Hematopoietic multipotent progenitor cell treated with erythropoietin and hydrocortisone succinate and interleukin-3 and kit ligand, for 6 days (in vitro differentiated cells): Measurements from ENCODE around the gene MBOAT7.
A peak's percentile ranks its signal among the peaks of the same experiment; 100 is the strongest.
"Not testable (repeated sequence)": the region's sequence is repeated elsewhere in the genome, so short reads cannot be mapped to it uniquely, and the experiment has no call there.

Experiments used
- DNase-seq: peaks from one replicate; pipeline ENCODE4 v3.0.0-alpha.2; 2015

The MBOAT7 gene

GRCh38 chr19:54189145-54189734 lies at the start of gene MBOAT7:
Gene MBOAT7, minus strand, starts transcription at chr19:54189580. Its CDS starts 1,072 bp downstream, at chr19:54188508.
- no peak for DNase-seq

DNA sequence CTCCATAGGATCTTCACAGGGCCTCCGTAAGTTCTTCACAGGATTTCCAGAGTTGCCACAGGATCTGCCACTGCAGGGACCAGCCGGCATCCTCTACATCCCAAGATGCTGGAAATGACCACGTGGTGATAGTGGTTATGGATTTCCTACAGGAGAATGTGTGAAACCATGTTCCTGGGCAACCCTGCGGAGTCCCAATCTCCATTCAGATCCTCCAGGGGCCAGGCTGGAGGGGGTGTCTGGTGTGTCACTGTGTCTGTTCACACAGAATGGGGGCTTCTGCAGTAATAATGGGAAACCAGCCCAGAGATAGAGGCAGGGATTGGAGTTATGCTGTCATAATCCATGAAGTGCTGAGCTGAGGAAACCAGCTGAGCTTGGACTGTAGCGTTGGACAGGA lies 44.6 kb upstream of the MBOAT7 start:
- no peak for DNase-seq

GRCh38 chr19:54231077-54231931 lies 41.9 kb upstream of the MBOAT7 start:
- peak; percentile 92 for DNase-seq

DNA sequence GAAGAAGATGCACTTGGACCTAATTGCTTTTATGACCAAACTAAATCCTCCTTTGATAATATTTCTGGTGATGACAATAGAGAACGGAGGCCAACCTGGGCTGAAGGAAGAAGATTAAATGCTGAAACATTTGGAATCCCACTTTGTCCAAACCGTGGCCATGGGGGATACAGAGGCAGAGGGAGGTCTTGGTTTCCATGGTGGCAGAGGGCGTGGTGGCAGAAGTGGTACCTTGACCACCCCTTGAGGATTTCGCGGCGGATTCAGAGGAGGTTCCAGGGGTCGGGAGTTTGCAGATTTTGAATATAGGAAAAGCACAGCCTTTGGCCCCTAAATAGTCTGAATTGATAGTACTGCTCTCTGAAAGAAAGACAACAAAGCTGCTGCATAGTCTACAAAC lies 40.7 kb upstream of the MBOAT7 start:
- DNase-seq = no peak

- no peak for DNase-seq
These were observed 39.8 kb upstream of the MBOAT7 start for GRCh38 chr19:54229146-54229545.

DNA sequence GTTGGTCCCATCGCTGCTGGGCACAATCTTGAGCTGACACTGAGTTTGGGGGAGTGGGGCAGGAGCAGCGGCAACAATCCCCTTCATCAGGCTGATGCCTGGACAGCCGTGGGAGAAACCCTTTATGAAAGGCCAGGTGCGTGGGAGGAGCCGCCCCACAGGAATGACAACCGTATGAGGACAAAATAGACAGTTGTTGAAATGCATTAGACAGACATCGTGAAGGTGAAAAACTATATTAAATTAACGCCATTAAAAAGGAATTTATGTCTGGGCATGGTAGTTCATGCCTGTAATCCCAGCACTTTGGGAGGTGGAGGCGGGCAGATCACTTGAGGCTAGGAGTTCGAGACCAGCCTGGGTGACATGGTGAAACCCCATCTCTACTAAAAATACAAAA lies 35.2 kb upstream of the MBOAT7 start:
- not testable (repeated sequence) for DNase-seq

GRCh38 chr19:54223937-54224281 lies 34.5 kb upstream of the MBOAT7 start:
- DNase-seq = not testable (repeated sequence)

- not testable (repeated sequence) for DNase-seq
These were observed 34.0 kb upstream of the MBOAT7 start for GRCh38 chr19:54223277-54223936.

- DNase-seq = not testable (repeated sequence)
These were observed 33.3 kb upstream of the MBOAT7 start, which contains the start of gene LILRB3 for GRCh38 chr19:54222474-54223276. Gene LILRB3, minus strand, starts transcription at chr19:54223007. Its CDS starts 31 bp downstream, at chr19:54222976.

GRCh38 chr19:54221947-54222346 lies 32.6 kb upstream of the MBOAT7 start:
- DNase-seq = not testable (repeated sequence)

- not testable (repeated sequence) for DNase-seq
These were observed 30.3 kb upstream of the MBOAT7 start for GRCh38 chr19:54219702-54220101.

DNA sequence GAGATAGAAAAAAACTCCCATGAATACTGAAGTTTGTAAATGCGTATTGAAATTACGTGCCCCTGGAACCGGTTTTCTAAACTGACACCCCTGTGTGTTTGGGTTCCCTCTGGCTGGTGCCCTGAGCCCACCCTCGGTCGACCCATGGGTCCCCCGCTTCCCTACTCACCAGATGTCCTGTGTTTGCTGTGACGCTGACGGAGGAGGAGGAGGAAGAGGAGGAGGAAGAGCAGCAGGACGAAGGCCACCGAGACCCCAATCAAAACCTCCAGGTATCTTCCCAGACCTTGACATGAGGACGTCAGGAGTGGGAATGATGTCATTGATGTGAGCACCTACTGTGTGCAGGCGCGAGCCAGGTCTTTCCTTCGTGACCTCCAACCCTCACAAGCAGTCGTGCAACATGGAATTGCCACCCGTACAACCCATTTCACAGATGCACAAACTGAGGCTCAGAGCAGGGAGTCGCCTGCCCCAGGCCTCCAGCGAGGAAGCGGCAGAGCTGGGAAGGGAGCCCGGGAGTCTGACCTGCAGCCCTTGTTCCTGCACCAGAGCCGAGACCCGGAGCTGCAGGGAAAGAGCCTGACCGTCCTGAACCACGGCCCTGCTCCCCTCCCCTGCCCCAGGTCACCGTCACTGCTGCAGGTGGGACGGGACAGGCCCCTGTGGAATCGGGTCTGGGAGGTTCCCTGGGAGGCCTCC lies 29.7 kb upstream of the MBOAT7 start:
- DNase-seq = no peak

DNA sequence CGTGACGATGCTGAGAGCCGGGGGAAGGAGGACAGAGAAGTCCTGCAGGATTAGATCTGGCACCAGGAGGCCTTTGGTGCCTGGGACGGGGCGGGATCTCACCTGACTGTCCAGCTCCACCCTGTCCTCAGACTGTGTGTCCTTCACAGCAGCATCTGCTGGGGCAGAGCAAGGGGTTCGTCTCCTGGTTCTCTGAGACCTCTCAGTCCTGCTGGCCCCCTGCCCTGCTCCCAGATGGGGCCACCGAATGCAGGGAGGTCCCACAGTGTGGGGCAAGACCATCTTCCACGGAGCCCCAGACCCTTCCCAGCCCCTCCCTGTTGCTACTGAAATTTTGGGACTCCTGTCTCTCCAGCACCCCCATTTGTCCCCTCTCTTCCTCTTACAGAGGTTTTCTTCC lies 28.9 kb upstream of the MBOAT7 start:
- DNase-seq = no peak

- DNase-seq = not testable (repeated sequence)
These were observed 28.3 kb upstream of the MBOAT7 start for GRCh38 chr19:54217517-54218247.

DNA sequence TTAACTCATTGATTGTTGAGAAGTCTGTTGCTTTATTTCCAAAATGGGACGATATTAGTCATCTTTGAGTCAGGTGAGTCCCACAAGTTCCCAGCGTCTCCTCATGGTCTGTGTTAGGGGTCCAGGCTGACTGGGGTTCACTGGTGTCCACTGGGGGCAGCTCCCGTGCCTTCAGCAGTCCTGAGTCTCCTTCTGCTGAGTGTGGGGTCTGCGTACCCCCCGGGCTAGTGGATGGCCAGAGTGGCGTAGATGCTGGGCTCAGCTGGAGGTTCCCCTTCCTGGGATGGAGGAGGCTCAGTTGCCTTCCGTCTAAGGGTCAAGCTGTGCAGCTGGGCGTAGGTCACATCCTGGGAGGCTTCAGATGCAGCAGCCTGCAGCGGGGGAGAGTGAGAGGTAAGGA lies 27.5 kb upstream of the MBOAT7 start:
- no peak for DNase-seq

GRCh38 chr19:54214734-54215133 lies 25.4 kb upstream of the MBOAT7 start:
- not testable (repeated sequence) for DNase-seq

DNA sequence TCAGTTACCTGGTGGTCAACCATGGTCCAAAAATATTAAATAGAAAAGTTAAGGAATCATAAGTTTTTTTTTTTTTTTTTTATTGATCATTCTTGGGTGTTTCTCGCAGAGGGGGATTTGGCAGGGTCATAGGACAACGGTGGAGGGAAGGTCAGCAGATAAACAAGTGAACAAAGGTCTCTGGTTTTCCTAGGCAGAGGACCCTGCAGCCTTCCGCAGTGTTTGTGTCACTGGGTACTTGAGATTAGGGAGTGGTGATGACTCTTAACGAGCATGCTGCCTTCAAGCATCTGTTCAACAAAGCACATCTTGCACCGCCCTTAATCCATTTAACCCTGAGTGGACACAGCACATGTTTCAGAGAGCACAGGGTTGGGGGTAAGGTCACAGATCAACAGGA lies 24.8 kb upstream of the MBOAT7 start:
- not testable (repeated sequence) for DNase-seq

DNA sequence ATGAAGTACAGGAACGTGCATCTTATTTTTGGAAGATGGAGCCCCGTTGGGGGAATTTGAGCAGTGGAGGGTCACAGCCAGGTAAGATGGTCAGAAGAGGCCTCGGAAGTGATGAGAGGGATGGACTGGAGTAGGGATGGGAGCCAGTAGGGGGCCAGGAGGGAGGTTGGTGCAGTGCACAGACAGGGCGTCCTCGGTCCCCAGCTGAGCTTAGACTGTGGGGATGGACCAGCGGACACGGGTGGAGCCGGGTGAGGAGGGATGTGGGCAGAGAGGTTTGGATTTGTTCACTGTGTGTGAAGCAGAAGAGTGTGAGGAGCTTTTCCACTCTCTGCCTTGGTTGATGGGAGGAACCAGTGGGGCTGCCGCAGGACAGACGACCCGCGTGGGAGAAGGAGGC lies 21.9 kb upstream of the MBOAT7 start:
- no peak for DNase-seq

DNA sequence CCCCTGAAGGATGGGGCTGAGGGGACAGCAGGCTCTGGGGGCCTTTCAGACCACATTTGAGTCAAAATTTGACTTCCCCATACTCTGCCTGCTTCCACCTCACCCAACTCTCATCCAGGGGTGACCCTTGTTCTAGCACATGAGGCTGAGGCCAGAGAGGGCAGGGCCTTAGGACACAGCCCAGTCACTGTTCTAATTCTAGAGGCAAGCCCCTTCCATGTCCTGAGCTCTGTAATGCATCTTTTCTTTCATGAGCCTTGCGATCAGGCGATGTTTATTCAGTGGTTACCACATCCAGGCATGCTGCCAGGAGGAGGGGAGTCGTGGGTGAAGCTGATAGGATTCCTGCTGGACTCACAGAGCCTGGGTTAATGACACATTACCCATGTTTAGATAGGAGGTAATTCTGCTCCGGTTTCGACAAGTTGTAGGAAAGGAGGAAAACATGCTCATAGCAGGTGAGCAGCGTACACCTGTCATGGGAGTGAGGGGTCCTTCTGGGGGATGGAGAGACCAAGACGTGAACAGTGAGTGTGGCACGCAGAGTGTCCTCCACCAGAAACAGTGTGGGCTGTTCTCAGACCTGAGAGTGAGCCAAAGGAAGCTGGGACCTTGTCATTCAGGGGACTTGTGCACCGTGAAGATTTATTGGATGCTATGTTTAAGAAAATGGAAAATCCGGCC lies 20.6 kb upstream of the MBOAT7 start:
- DNase-seq = peak; percentile 98

DNA sequence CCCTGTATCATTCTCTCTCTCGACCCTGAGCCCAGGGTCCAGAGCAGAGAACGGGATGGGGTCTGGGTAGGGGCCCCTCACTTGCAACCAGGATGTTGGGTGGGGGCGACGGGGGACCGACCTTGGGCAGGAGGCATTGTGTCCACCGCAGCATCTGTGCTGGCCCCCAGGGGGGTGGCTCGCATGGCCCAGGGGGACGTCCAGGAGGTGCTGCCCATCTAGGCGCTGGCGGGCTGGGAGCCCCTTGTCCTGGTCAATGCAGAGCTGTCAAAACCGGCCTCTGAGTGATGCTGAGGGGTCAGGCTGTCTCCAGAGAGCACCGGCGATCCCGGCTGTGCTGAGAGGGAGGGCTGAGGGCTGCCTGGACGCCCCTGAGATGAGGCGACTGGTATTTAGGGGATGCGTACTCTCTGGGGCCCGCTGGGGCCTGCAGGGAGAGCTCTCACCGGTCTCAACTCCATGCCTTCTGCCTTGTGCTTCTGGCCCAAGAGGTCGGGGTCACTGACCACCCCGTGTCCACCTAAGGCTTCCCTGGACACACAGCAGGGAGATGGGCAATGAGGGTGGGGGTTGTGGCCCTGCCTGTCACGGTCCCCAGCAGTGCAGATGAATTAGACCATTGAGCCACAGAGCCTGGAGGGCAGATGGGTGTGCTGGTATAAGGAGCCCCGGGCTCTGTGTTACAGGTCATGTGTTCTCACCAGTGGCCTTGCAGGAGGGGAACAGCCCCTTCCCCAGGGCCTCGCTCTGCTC lies 19.9 kb upstream of the MBOAT7 start:
- DNase-seq = no peak
